OCI-LY3 (cell line): ENCODE data around the gene KCNQ1.

Experiments used
- H2AFZ ChIP-seq: fragments of 200-600, 300-600 bp; shearing (Covaris generic); 2 replicates; pipeline ENCODE4 v1.6.0; 2014; ENCODE audit warnings: antibody characterized with exemption, low read depth, low read length
- H3K27ac ChIP-seq: fragments of 200-600, 300-600 bp; sonication (generic); 2 replicates; pipeline ENCODE4 v1.5.1; 2014; ENCODE audit warnings: mild to moderate bottlenecking, low read length, moderate library complexity, mixed read lengths
- H3K27me3 ChIP-seq: fragments of 200-600, 300-600 bp; sonication (generic); 2 replicates; pipeline ENCODE4 v1.6.1; 2014; ENCODE audit warnings: low read depth, low read length, mixed read lengths
- H3K36me3 ChIP-seq: fragments of 200-600, 300-600 bp; sonication (generic); replicated peaks from 2 replicates; pipeline ENCODE3; 2014; ENCODE audit warnings: low read depth, low read length, mixed read lengths
- H3K4me1 ChIP-seq: fragments of 300-600, 200-600 bp; sonication (generic); 2 replicates; pipeline ENCODE4 v1.6.1; 2014; ENCODE audit warnings: low read length, mixed read lengths
- H3K4me2 ChIP-seq: fragments of 200-600, 300-600 bp; sonication (generic); 2 replicates; pipeline ENCODE4 v1.6.1; 2014; ENCODE audit warnings: low read length, mixed read lengths
- H3K4me3 ChIP-seq: fragments of 300-600, 200-600 bp; sonication (generic); 2 replicates; pipeline ENCODE4 v1.5.1; 2014; ENCODE audit warnings: antibody characterized with exemption, mild to moderate bottlenecking, low read length, moderate library complexity
- H3K79me2 ChIP-seq: fragments of 300-600, 200-600 bp; shearing (Covaris generic); 2 replicates; pipeline ENCODE4 v1.6.1; 2014; ENCODE audit warnings: mild to moderate bottlenecking, low read length, mixed read lengths
- H3K9ac ChIP-seq: fragments of 300-600, 200-600 bp; shearing (Covaris generic); 2 replicates; pipeline ENCODE4 v1.6.0; 2014; ENCODE audit warnings: mild to moderate bottlenecking, low read length, moderate library complexity
- H3K9me3 ChIP-seq: fragments of 200-600, 300-600 bp; shearing (Covaris generic); 2 replicates; pipeline ENCODE4 v1.6.1; 2014; ENCODE audit warnings: low read length, mixed read lengths; ENCODE audit not compliant: insufficient read depth
- H4K20me1 ChIP-seq: fragments of 200-600, 300-600 bp; sonication (generic); 2 replicates; pipeline ENCODE4 v1.6.1; 2016; ENCODE audit warnings: low read length, mixed read lengths; ENCODE audit not compliant: insufficient read depth
- CTCF ChIP-seq: fragments of 200-600, 300-600 bp; sonication (generic); IDR thresholded peaks from 2 replicates; pipeline ENCODE4 v1.5.1; 2014; ENCODE audit warnings: antibody characterized with exemption, low read length, low read depth
- EZH2phosphoT487 ChIP-seq: fragments of 200-600 bp; shearing (Covaris generic); IDR thresholded peaks from 2 replicates; pipeline ENCODE4 v1.6.1; 2018; ENCODE audit warnings: antibody characterized with exemption, mixed run types, low read depth

The KCNQ1 gene

DNA sequence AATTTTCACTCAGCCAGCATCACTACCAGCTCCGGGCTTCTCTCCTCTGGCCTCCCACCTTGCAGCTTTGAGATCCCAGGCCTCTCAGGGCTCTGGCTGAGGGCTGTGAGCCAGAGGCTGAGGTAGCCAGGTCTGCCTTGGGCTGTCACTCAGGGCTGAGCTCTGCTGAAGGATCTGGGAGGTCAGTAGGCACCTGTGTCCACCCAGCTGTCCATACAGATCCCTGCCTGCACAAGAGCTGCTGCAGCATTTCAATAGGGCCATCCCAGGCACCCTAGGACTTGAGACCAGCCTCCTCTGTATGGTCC lies 242.4 kb downstream of the KCNQ1 start:
- Histone ChIP-seq H3K4me2 (no peak overlapping the region), H3K4me3 (no peak overlapping the region), H3K79me2 (peaks cover 51% of the 10 kb centered on the region), H3K9me3 (no peaks in the 10 kb centered on the region), H2AFZ (no peak overlapping the region), H3K9ac (no peak overlapping the region), H3K4me1 (peaks cover 19% of the 10 kb centered on the region), H3K27ac (no peak overlapping the region), H3K36me3 (peaks cover 3% of the 10 kb centered on the region), H3K27me3 (no peaks in the 10 kb centered on the region), H4K20me1 (peaks cover 97% of the 10 kb centered on the region)
- TF ChIP-seq CTCF, result no peak
- no peak for TF ChIP-seq EZH2phosphoT487

- H3K9ac ChIP-seq, result no peak overlapping the region
- H3K27ac ChIP-seq, result no peak overlapping the region
- H2AFZ ChIP-seq, result no peak overlapping the region
- no peaks in the 10 kb centered on the region for H3K27me3 ChIP-seq
- H3K4me3 ChIP-seq, result no peak overlapping the region
- peaks cover 57% of the 10 kb centered on the region for H3K79me2 ChIP-seq
- no peaks in the 10 kb centered on the region for H3K9me3 ChIP-seq
- peaks cover 99% of the 10 kb centered on the region for H4K20me1 ChIP-seq
- no peak for TF ChIP-seq EZH2phosphoT487
- TF ChIP-seq CTCF, result no peak
- no peak overlapping the region for H3K4me2 ChIP-seq
- H3K36me3 ChIP-seq, result peaks cover 3% of the 10 kb centered on the region
- peaks cover 13% of the 10 kb centered on the region for H3K4me1 ChIP-seq
Observed at GRCh38 chr11:2687782-2688191, 243.0 kb downstream of the KCNQ1 start.

GRCh38 chr11:2688381-2689231 lies 243.8 kb downstream of the KCNQ1 start:
- Histone ChIP-seq H3K4me1 (peaks cover 5% of the 10 kb centered on the region), H3K4me3 (no peak overlapping the region), H3K9me3 (no peaks in the 10 kb centered on the region), H3K27ac (no peak overlapping the region), H3K27me3 (no peaks in the 10 kb centered on the region), H3K36me3 (peaks cover 3% of the 10 kb centered on the region), H3K9ac (no peak overlapping the region), H4K20me1 (peaks cover 99% of the 10 kb centered on the region), H2AFZ (no peak overlapping the region), H3K79me2 (peaks cover 61% of the 10 kb centered on the region), H3K4me2 (no peak overlapping the region)
- no peak for TF ChIP-seq CTCF
- no peak for TF ChIP-seq EZH2phosphoT487

DNA sequence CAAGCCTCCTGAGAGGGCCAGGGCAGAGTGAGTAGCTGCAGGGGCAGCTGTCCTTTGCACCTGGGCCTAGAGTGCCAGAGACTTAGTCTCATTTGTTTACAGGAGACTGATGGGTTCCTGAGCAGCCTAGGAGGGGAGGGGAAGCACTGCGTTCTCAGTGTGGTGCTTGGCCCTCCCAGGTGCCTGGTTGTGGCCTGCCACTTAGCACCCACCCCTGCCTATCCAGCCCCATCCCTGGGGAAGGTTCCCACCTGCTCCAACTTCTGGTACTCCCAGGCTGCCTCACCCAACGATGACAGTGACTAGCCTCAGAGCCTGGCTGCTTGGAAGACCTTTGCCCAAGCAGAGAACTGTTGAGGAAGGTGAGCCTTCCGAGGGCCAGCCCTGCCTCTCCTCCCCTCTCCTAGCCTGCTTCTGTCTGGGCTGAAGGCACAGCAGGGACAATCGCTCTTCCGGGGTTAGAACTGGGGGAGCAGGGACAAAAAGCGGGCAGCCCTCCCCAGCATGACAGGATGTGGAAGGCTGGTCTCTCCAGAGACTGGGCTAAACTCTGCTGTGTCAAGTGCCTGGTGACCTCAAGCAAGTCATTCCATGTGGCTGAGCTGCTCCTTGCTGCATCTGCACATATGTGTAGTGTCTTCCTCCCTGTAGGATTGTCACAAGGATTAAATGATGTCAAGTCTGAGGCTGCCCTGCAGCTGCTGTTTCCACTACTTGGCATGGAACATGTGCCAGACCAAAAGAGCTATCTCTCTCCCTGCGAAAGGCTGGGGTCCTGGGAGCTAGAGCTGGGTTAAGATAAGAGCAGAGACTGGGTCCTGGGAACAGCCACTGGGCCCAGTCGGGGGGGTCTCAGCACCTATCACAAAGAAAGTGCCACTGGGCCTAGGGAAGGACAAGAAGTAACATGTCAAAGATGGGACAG lies 245.1 kb downstream of the KCNQ1 start:
- no peaks in the 10 kb centered on the region for H3K27me3 ChIP-seq
- H3K9me3 ChIP-seq, result no peaks in the 10 kb centered on the region
- no peak overlapping the region for H3K27ac ChIP-seq
- H3K36me3 ChIP-seq, result no peaks in the 10 kb centered on the region
- peaks cover 99% of the 10 kb centered on the region for H4K20me1 ChIP-seq
- no peak for TF ChIP-seq EZH2phosphoT487
- no peak for TF ChIP-seq CTCF
- H3K9ac ChIP-seq, result no peak overlapping the region
- no peak overlapping the region for H3K4me3 ChIP-seq
- no peaks in the 10 kb centered on the region for H3K4me1 ChIP-seq
- peaks cover 74% of the 10 kb centered on the region for H3K79me2 ChIP-seq
- no peak overlapping the region for H3K4me2 ChIP-seq
- H2AFZ ChIP-seq, result no peak overlapping the region
